ENCODE measurements around the gene GSAP.
"Not testable (repeated sequence)": the region's sequence is repeated elsewhere in the genome, so short reads cannot be mapped to it uniquely, and the experiment has no call there.

The GSAP gene, protein sequence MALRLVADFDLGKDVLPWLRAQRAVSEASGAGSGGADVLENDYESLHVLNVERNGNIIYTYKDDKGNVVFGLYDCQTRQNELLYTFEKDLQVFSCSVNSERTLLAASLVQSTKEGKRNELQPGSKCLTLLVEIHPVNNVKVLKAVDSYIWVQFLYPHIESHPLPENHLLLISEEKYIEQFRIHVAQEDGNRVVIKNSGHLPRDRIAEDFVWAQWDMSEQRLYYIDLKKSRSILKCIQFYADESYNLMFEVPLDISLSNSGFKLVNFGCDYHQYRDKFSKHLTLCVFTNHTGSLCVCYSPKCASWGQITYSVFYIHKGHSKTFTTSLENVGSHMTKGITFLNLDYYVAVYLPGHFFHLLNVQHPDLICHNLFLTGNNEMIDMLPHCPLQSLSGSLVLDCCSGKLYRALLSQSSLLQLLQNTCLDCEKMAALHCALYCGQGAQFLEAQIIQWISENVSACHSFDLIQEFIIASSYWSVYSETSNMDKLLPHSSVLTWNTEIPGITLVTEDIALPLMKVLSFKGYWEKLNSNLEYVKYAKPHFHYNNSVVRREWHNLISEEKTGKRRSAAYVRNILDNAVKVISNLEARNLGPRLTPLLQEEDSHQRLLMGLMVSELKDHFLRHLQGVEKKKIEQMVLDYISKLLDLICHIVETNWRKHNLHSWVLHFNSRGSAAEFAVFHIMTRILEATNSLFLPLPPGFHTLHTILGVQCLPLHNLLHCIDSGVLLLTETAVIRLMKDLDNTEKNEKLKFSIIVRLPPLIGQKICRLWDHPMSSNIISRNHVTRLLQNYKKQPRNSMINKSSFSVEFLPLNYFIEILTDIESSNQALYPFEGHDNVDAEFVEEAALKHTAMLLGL

GRCh38 chr7:77415823-77416620 lies at the start of gene GSAP:
TSS of gene GSAP (minus strand) at chr7:77416349. CDS start at chr7:77416321, 28 bp downstream.
- DNase-seq (ENCODE audit: extremely low read depth in 1 of 2, low read depth in 1 of 2) = no peak

- no peak for DNase-seq (ENCODE audit: extremely low read depth in 1 of 2, low read depth in 1 of 2)
These were observed 49.1 kb upstream of the GSAP start for GRCh38 chr7:77465256-77465655.

DNA sequence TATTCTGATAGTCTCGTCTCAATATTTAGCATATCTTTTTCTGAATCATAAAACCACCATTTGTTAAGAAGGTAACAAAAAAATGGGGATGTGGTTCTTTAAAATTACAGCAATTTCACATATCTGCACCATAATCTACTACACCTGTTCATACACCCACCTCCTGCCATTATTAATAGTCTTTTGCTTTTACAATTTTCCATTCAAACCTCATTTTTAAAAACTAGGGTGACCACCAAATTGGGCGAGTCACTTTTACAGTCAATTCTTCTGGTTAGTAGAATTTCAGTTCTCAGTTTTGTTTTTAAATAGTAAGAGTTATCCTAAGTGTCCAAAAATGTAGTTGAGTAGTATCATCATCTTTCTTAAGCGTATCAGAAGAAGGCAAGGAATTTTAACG lies 48.4 kb upstream of the GSAP start:
- DNase-seq (ENCODE audit: extremely low read depth in 1 of 2, low read depth in 1 of 2) = no peak

DNA sequence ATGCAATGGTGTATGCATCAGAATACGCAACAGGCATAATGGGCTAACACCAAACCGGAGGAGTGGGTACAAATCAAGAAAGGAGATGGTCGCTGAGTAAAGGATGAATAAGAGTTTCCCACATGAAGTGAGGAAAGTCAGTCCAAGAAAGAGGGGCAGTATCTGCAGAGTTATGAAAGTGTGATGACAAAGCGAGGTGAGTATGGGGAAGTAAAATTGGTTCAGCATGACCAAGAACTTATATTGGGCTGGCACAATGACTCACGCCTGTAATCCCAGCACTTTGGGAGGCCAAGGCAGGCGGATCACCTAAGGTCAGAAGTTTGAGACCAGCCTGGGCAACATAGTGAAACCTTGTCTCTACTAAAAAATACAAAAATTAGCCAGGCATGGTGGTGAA lies 47.5 kb upstream of the GSAP start:
- DNase-seq (ENCODE audit: extremely low read depth in 1 of 2, low read depth in 1 of 2) = peak; percentile 14 to 32

GRCh38 chr7:77461842-77462241 lies 45.7 kb upstream of the GSAP start:
- DNase-seq (ENCODE audit: extremely low read depth in 1 of 2, low read depth in 1 of 2) = no peak

DNA sequence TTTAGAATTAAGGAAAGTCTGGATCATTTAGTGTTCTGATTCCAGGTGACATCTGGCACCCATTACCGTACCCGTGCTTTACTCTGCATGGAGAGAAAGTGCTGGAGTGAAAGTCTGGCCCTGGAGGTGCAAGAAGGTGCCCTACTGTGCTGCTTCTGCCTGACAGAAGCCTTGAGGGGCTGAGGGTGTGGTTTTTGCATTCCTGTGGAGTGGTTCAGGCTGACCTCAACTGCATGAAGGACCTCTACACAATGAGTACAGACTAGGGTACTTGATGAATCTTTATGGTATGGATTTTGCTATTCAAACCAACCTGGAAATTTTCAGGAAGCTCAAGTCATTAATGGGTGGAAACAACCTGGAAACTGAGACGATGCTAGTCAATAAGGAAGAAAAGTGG lies 45.1 kb upstream of the GSAP start:
- no peak for DNase-seq (ENCODE audit: extremely low read depth in 1 of 2, low read depth in 1 of 2)

DNA sequence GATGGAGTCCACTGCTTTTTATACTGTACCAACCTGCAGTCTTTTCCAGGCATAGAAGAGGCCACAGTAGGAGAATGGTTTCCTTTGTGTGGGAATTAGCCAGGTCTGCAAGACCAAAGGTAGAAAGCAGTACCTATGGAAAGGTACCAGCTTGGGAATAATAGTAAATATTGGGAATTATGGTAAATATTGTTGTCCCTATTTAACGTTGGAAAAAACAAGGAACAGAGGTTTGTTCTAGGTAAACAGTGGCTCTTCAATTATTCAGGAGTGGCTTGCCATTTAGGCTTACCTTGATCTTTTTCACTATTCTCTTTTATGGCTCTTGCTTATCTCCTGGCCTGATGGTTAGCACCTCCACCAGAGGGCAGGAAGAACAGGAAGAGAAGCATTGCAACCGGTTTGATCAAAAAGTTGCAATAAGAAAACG lies 43.9 kb upstream of the GSAP start:
- DNase-seq (ENCODE audit: extremely low read depth in 1 of 2, low read depth in 1 of 2) = no peak

DNA sequence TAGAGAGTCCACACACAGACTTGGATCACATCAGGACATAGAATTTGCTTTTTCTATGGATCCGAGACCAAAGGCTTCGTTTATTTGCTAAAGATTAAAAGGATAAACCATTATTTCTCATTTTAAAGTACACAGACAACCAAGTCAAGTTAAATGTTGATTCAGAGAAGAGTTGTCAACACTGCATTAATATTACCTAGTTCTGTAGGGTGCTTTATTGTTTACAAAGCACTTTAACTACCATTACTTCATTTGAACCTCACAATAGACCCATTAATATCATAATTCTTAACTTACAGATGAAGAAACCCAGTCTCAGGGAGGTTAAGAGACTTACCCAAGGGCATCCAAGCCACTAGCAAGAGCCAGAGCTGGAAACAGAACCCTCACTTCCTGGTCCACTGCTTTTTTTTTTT lies 43.2 kb upstream of the GSAP start:
- no peak for DNase-seq (ENCODE audit: extremely low read depth in 1 of 2, low read depth in 1 of 2)

DNA sequence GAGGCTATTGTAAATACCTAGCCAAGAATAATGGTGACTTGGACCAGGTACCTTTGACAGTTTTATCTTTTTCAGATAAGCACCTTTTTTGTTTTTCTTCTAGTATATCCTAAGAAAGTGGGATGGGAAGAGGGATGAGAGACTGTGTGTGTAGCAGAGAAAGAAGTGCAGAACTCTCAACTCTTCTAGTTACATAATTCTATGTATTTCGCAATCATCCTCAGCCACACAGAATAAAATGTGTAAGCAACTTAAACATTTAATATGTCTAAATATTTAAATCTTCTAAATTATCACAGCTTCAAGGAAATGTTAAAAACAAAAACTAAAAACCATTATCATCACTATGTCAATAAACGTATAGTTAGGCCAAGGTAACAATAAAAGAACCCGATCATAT lies 42.6 kb upstream of the GSAP start:
- no peak for DNase-seq (ENCODE audit: extremely low read depth in 1 of 2, low read depth in 1 of 2)

- no peak for DNase-seq (ENCODE audit: extremely low read depth in 1 of 2, low read depth in 1 of 2)
These were observed 41.6 kb upstream of the GSAP start for GRCh38 chr7:77457779-77458178.

GRCh38 chr7:77456696-77457095 lies 40.5 kb upstream of the GSAP start:
- DNase-seq (ENCODE audit: extremely low read depth in 1 of 2, low read depth in 1 of 2) = no peak

GRCh38 chr7:77455321-77455720 lies 39.2 kb upstream of the GSAP start:
- DNase-seq (ENCODE audit: extremely low read depth in 1 of 2, low read depth in 1 of 2) = no peak

DNA sequence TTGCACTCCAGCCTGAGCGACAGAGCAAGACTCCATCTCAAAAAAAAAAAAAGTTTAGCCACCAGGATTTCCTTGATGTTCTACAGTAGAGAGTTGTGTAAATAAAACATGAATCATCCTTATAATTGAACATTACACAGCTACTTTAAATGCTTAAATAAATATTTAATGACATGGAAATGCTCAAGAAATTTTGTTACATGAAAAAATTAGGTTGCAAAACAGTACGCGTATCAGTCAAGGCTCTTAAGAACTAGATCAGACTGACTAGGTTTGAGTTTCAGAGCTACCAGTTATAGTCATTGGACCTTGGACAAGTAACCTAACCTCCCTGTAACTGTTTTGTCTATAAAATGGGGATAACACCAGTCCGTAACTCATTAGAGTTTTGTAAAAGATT lies 38.7 kb upstream of the GSAP start:
- no peak for DNase-seq (ENCODE audit: extremely low read depth in 1 of 2, low read depth in 1 of 2)

- no peak for DNase-seq (ENCODE audit: extremely low read depth in 1 of 2, low read depth in 1 of 2)
These were observed 37.4 kb upstream of the GSAP start for GRCh38 chr7:77453531-77453930.

DNA sequence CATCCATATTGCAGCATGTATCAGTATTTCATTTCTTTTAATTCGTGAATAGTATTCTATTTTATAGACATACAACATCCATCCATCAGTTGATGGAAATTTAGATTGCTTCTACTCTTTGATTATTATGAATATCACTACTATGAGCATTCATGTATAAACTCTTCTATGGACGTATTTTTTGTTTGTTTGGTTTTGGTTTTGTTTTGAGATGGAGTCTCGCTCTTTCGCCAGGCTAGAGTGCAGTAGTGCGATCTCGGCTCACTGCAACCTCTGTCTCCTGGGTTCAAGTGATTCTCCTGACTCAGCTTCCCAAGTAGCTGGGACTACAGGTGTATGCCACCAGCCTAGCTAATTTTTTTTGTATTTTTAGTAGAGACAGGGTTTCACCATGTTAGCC lies 35.8 kb upstream of the GSAP start:
- not testable (repeated sequence) for DNase-seq (ENCODE audit: extremely low read depth in 1 of 2, low read depth in 1 of 2)

GRCh38 chr7:77450613-77451012 lies 34.5 kb upstream of the GSAP start:
- DNase-seq (ENCODE audit: extremely low read depth in 1 of 2, low read depth in 1 of 2) = no peak

DNA sequence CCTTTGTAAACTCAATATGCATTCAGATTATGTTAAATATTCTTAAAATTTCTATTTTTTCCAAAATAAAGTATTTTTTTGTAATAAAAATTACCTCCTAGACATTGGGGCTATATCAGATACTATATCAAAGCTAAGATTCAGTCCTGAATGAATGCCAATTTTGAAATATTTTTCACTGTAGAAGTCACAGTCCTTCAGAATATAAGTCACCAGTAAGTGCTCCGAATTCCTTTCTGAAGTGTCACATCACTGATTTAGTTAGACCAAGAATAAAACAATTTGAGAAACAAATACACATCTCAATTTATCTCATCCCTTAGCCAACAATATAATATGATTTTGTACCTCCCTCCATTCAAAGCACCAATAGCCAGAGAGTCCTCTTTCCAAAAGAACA lies 33.9 kb upstream of the GSAP start:
- no peak for DNase-seq (ENCODE audit: extremely low read depth in 1 of 2, low read depth in 1 of 2)

DNA sequence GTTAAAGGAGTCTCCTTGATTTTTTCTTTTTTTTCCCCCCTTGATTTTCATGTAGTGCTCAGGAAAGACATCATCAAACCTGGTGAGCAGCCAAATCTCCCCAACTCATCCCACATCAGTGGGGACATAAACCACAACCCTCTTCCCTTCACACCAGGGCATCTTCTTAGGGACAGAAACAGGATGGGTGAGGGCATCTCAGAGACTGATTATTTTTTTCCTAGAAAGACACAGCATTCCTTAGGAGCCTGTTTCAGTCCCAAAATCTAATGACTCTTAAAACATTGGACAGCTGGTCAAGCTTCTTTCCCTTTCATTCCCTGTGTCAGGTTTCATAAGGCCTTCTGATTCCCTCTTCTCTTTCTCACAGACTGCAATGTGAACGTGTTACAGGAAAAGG lies 31.5 kb upstream of the GSAP start:
- DNase-seq (ENCODE audit: extremely low read depth in 1 of 2, low read depth in 1 of 2) = no peak

DNA sequence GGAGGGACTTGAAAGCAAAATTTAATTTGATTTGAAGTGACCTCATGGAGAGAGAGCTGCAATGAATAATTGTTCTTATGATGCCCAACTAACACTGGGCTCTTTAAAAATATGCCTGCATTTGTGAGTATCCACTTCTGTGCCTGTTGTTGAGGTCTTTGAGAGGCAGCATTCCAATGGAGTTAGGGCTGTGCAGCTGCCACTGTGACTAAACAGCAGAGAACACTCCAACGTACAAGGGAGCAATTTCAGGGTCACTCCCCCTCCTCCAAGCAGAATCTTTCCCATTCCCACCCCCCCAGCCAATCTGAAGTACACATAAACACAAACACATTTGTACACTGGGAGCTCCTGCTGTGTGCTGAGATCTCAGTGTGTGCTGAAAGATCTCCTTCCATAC lies 28.0 kb upstream of the GSAP start:
- DNase-seq (ENCODE audit: extremely low read depth in 1 of 2, low read depth in 1 of 2) = no peak

- DNase-seq (ENCODE audit: extremely low read depth in 1 of 2, low read depth in 1 of 2) = no peak
These were observed 26.9 kb upstream of the GSAP start for GRCh38 chr7:77443042-77443441.

DNA sequence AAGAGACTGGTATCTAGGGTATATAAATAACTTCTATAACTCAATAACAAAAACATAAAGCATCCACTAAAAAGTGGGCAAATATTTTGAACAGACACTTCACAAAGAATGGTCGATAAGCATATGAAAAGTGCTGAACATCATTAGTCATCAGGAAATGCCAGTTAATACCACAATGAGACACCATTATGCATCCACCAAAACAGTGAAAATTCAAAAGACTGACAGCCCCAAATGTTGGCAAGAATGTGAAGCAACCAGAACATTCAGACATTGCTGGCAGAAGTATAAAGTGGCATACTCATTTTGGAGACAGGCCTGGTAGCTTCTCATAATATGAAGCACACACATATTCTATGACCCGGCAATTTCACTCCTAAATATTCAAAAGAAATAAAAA lies 26.5 kb upstream of the GSAP start:
- DNase-seq (ENCODE audit: extremely low read depth in 1 of 2, low read depth in 1 of 2) = no peak

Measured in stimulated activated CD8-positive, alpha-beta memory T cell treated with anti-CD3 and anti-CD28 coated beads, Interleukin-7, amount 100 ng/mL, for 48 hours (primary cell).